Cortex of kidney (tissue), 1 donor: ENCODE data around the gene GTF2H1.
"Not testable (repeated sequence)": the region's sequence is repeated elsewhere in the genome, so short reads cannot be mapped to it uniquely, and the experiment has no call there.

Source experiments
- DNase-seq: peaks from one replicate; lab custom pipeline; 2025; lab: John Stamatoyannopoulos, UW

Gene GTF2H1

GRCh38 chr11:18319914-18320313, 2.5 kb upstream of the GTF2H1 start:
- no peak for DNase-seq

GRCh38 chr11:18320617-18321016, 1.8 kb upstream of the GTF2H1 start:
- DNase-seq, result no peak

- DNase-seq, result no peak
Measured at GRCh38 chr11:18321578-18321968, 794 bp upstream of the GTF2H1 start.

GRCh38 chr11:18322818-18323570, 627 bp downstream of the GTF2H1 start:
- no peak for DNase-seq

- not testable (repeated sequence) for DNase-seq
Measured at GRCh38 chr11:18323881-18324280, 1.5 kb downstream of the GTF2H1 start.

- DNase-seq, result no peak
Measured at GRCh38 chr11:18324381-18324780, 2.0 kb downstream of the GTF2H1 start.

GRCh38 chr11:18329196-18329870, 7.0 kb downstream of the GTF2H1 start:
- DNase-seq, result no peak

- no peak for DNase-seq
Measured at GRCh38 chr11:18330921-18331320, 8.6 kb downstream of the GTF2H1 start.

- DNase-seq, result no peak
Measured at GRCh38 chr11:18332302-18332701, 9.9 kb downstream of the GTF2H1 start.

- DNase-seq, result no peak
Measured at GRCh38 chr11:18332891-18333290, 10.5 kb downstream of the GTF2H1 start.

- no peak for DNase-seq
Measured at GRCh38 chr11:18347471-18348125, 25.2 kb downstream of the GTF2H1 start.

- no peak for DNase-seq
Measured at GRCh38 chr11:18352581-18352980, 30.2 kb downstream of the GTF2H1 start.

GRCh38 chr11:18358646-18359045, 36.3 kb downstream of the GTF2H1 start:
- no peak for DNase-seq

GRCh38 chr11:18361154-18361553, 38.8 kb downstream of the GTF2H1 start:
- no peak for DNase-seq

- DNase-seq, result no peak
Measured at GRCh38 chr11:18364495-18365073, 42.2 kb downstream of the GTF2H1 start.

- no peak for DNase-seq
Measured at GRCh38 chr11:18365741-18366140, 43.4 kb downstream of the GTF2H1 start.

GRCh38 chr11:18366286-18366685, 43.9 kb downstream of the GTF2H1 start:
- DNase-seq, result no peak

GRCh38 chr11:18367431-18367830, 45.1 kb downstream of the GTF2H1 start:
- DNase-seq, result no peak

GRCh38 chr11:18368221-18368620, 45.9 kb downstream of the GTF2H1 start:
- no peak for DNase-seq

GRCh38 chr11:18369398-18369797, 47.0 kb downstream of the GTF2H1 start:
- DNase-seq, result no peak

GRCh38 chr11:18371279-18371678, 48.9 kb downstream of the GTF2H1 start:
- DNase-seq, result no peak

GRCh38 chr11:18372201-18372600, 49.8 kb downstream of the GTF2H1 start:
- no peak for DNase-seq

- DNase-seq, result no peak
Measured at GRCh38 chr11:18374956-18375355, 52.6 kb downstream of the GTF2H1 start.
